Dermis microvascular lymphatic vessel endothelial cell (primary cell): ENCODE measurements around the gene HINFP. TPM values are rescaled to one million over a fixed set of nuclear protein-coding genes. Genes with fewer than 3 reads are reported as not detected.
"Not testable (repeated sequence)": the region's sequence is repeated elsewhere in the genome, so short reads cannot be mapped to it uniquely, and the experiment has no call there.

Experiments used
- DNase-seq, 2 donors: peaks; one replicate each; pipeline versions ENCODE4 v3.0.0 to v3.0.0-alpha.2; 2010; ENCODE audit warnings: low read depth in 2 of 2
- total RNA-seq: library from RNA; depleted of rRNA; stranded (reverse); fragments of >200 nt; gene quantifications from 2 replicates; pipeline ENCODE4 v1.2.1, GENCODE V29; 2014

Gene HINFP
- total RNA-seq, 1 donor from 2014 or later: 11.3 TPM

GRCh38 chr11:119155733-119156492, 34.5 kb downstream of the HINFP start:
- DNase-seq: peak in 1 of 2 donors; percentile 39

- DNase-seq: no peak
Measured at GRCh38 chr11:119156496-119156895, 35.1 kb downstream of the HINFP start.

- DNase-seq: no peak
Measured at GRCh38 chr11:119157063-119157462, 35.7 kb downstream of the HINFP start.

GRCh38 chr11:119158467-119158866, 37.1 kb downstream of the HINFP start:
- DNase-seq: no peak

- no peak for DNase-seq
Measured at GRCh38 chr11:119160151-119160550, 38.8 kb downstream of the HINFP start.

- DNase-seq: no peak
Measured at GRCh38 chr11:119161871-119162270, 40.5 kb downstream of the HINFP start.

- DNase-seq: peak in 1 of 2 donors; percentile 60
Measured at GRCh38 chr11:119166368-119167076, 45.1 kb downstream of the HINFP start.

GRCh38 chr11:119167077-119167458, 45.7 kb downstream of the HINFP start:
- DNase-seq: not testable (repeated sequence)

GRCh38 chr11:119167933-119168332, 46.6 kb downstream of the HINFP start:
- no peak for DNase-seq

- peak; percentile 76 to 86 for DNase-seq
Measured at GRCh38 chr11:119168471-119169281, 47.3 kb downstream of the HINFP start, which contains the start of gene NLRX1. Gene NLRX1, plus strand, starts transcription at chr11:119168725. Its CDS starts 2,679 bp downstream, at chr11:119171404.

GRCh38 chr11:119169282-119169719, 47.9 kb downstream of the HINFP start:
- DNase-seq: no peak

- no peak for DNase-seq
Measured at GRCh38 chr11:119172513-119172912, 51.1 kb downstream of the HINFP start.

GRCh38 chr11:119173453-119173852, 52.1 kb downstream of the HINFP start:
- DNase-seq: no peak

- peak in 1 of 2 donors; percentile 49 for DNase-seq
Measured at GRCh38 chr11:119175493-119176077, 54.2 kb downstream of the HINFP start.

- peak in 1 of 2 donors; percentile 43 for DNase-seq
Measured at GRCh38 chr11:119178166-119178680, 56.8 kb downstream of the HINFP start.

- DNase-seq: no peak
Measured at GRCh38 chr11:119179342-119179741, 58.0 kb downstream of the HINFP start.

GRCh38 chr11:119179983-119180382, 58.6 kb downstream of the HINFP start:
- peak in 1 of 2 donors; percentile 32 for DNase-seq

GRCh38 chr11:119180729-119181676, 59.6 kb downstream of the HINFP start:
- peak in 1 of 2 donors; percentile 26 for DNase-seq

- no peak for DNase-seq
Measured at GRCh38 chr11:119181677-119182412, 60.5 kb downstream of the HINFP start.
